Prostate gland (tissue), 2 donors: ENCODE results near the gene KCND1.

Experiments used
- CTCF ChIP-seq, 4 experiments: fragments of 200-600 bp in 2 of 4; fragments of 450-650 bp in 2 of 4; sonication (generic) in 2 of 4; IDR thresholded peaks; 1 replicate in 3 of 4; 2 replicates in 1 of 4; pipeline ENCODE4 v1.5.1; 2016 to 2019; ENCODE audit warnings: antibody characterized with exemption in 4 of 4, mild to moderate bottlenecking in 2 of 4, moderate library complexity in 2 of 4
- POLR2A ChIP-seq: fragments of 450-650 bp; IDR thresholded peaks from one replicate; pipeline ENCODE4 v1.6.1; 2016; ENCODE audit warnings: antibody characterized with exemption, mild to moderate bottlenecking
- POLR2AphosphoS5 ChIP-seq: sonication (generic); formaldehyde crosslinking; IDR thresholded peaks from one replicate; pipeline ENCODE4 v1.6.1; 2017; ENCODE audit warnings: antibody characterized with exemption

- TF ChIP-seq CTCF (IDR thresholded peaks at IDR 0.05), result no peak
- no peak for TF ChIP-seq POLR2AphosphoS5
- no peak for TF ChIP-seq POLR2A
Measured at GRCh38 chrX:48913605-48914366, 57.9 kb downstream of the KCND1 start.
